ENCODE results near the gene WASHC3.

DNA sequence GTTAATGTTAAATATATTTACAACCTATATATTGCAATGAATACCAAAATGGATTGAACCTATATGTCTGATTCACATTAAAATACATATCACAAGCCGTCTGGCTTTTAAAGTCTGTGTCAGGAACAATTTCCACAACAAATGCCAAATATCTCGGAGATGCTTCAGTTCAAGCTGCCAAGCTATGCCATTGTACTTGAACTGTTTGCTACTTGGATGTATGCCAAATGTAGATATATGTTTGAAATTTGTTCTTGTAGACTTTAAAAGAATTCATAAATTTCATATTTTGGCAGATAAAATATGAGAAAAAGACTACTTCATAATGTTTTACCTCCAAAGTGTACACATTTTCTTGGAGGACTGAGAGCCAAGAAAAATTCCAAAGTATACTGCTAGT is 37.0 kb downstream of the WASHC3 start:
- TF ChIP-seq CTCF (conservative IDR thresholded peaks at IDR 0.05; ENCODE audit: low read length) (no peak), EZH2phosphoT487 (IDR thresholded peaks at IDR 0.05; ENCODE audit: borderline replicate concordance, low read depth, low read length) (no peak)

Data from OCI-LY7 (cell line).